Measurements from ENCODE around the gene GAREM2.

GRCh38 chr2:26185954-26186770 lies 13.3 kb downstream of the GAREM2 start:
- no peak for TF ChIP-seq CTCF (IDR thresholded peaks at IDR 0.05; ENCODE audit: insufficient read depth, low read length)
- TF ChIP-seq POLR2AphosphoS5 (IDR thresholded peaks at IDR 0.05; ENCODE audit: low read depth), result no peak
